ENCODE results near the gene SNX22. TPM values are rescaled to one million over a fixed set of nuclear protein-coding genes. Genes with fewer than 3 reads are reported as not detected.

Gene SNX22
- total RNA-seq, 1 donor: under 0.01 TPM

DNA sequence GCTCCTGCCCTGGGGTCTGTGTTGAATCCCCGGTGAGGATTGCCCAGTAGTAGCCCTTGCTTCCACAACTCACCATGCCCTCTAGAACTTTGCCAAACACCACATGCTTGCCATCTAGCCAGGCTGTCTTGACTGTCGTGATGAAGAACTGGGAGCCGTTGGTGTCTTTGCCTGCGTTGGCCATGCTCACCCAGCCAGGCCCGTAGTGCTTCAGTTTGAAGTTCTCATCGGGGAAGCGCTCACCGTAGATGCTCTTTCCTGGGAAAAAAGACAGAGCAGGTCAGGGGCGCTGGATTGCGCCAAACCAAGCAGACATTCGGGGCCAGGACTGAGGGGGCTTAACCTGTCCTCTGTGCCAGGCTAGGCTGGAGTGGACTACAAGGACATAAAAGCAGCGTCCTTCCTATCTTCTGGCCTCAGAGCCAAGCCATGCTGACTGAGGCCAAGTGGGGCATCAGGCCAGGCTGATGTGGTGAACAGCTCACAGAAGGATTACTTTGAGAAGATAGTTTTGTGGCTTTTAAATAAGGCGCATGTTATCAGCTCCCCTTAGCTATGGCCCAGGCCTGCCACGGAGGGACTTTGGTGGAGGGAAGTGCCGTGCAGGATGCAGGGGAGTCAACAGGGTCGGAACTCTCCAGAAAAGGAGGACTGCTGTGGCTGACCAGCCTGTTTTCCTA lies 5.3 kb downstream of the SNX22 start:
- TF ChIP-seq, protein P1, sequence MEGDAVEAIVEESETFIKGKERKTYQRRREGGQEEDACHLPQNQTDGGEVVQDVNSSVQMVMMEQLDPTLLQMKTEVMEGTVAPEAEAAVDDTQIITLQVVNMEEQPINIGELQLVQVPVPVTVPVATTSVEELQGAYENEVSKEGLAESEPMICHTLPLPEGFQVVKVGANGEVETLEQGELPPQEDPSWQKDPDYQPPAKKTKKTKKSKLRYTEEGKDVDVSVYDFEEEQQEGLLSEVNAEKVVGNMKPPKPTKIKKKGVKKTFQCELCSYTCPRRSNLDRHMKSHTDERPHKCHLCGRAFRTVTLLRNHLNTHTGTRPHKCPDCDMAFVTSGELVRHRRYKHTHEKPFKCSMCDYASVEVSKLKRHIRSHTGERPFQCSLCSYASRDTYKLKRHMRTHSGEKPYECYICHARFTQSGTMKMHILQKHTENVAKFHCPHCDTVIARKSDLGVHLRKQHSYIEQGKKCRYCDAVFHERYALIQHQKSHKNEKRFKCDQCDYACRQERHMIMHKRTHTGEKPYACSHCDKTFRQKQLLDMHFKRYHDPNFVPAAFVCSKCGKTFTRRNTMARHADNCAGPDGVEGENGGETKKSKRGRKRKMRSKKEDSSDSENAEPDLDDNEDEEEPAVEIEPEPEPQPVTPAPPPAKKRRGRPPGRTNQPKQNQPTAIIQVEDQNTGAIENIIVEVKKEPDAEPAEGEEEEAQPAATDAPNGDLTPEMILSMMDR (IDR thresholded peaks at IDR 0.05; ENCODE audit: insufficient read depth, low read depth, low read length): no peak
- DNase-seq (ENCODE audit: low read depth): no peak
- no peak overlapping the region for H3K4me3 ChIP-seq (ENCODE audit: low read depth, low read length)

DNA sequence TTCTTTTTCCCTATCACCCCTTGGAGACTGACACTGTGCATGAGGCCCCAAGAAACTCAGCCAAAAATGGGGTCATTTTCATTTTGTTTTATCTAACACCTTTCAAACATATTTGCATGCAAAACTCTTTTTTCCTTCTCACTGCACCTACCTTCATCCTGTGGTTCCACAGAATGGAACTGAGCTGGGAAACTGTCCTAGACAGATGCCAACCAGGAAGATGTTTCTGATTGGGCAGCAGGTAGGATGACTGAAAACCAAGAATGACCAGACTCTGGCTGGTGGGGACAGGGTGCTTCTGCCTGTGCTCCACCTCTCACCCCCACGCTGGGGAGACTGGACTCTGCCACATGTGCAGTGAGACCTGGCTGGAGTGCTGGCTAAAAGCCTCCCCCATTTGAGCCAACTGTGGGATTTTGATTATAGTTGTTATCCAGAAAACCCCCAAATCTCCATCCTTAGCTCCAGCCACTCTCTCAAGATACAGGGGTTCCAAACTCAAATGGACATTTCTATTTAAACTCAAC lies 6.1 kb downstream of the SNX22 start:
- TF ChIP-seq, protein P1 (IDR thresholded peaks at IDR 0.05; ENCODE audit: insufficient read depth, low read depth, low read length): no peak
- DNase-seq (ENCODE audit: low read depth): no peak
- no peak overlapping the region for H3K4me3 ChIP-seq (ENCODE audit: low read depth, low read length)

DNA sequence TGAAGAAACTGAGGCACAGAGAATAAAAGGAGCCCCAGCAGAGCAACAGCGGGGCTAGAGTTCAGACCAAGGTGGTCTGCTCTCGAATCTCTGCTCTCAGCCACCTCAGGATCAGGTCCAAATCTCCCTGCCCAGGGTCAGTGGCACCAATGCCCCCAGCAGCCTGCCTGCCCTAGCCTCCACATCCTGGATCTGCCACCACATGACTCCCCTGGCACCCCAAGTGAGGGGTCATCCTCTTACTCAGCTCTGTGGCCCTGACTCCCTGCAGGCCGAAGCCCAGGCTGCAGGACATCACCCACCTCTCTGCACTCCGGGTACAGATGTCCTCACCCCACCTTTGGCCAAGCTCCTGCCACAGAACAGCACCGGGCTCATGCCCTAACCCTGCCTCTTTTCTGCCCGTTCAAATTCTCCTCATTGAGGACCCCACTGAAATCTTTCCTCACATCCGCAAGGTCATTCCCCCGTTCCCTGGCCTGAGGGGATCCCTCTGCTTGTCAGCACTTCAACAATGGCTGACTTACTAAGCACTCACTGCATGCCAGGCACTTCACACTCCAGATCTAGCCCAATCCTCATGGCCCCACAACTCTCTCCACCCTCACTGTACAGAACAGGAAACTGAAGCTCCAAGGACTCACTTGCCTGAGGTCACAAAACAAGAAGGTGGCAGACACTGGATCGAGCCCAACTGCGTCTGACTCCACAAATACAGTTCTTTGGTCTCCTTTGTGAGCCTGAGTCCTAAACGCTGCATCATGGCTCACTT lies 7.0 kb downstream of the SNX22 start:
- H3K4me3 ChIP-seq (ENCODE audit: low read depth, low read length): no peak overlapping the region
- no peak for DNase-seq (ENCODE audit: low read depth)
- TF ChIP-seq, protein P1 (IDR thresholded peaks at IDR 0.05; ENCODE audit: insufficient read depth, low read depth, low read length): no peak

DNA sequence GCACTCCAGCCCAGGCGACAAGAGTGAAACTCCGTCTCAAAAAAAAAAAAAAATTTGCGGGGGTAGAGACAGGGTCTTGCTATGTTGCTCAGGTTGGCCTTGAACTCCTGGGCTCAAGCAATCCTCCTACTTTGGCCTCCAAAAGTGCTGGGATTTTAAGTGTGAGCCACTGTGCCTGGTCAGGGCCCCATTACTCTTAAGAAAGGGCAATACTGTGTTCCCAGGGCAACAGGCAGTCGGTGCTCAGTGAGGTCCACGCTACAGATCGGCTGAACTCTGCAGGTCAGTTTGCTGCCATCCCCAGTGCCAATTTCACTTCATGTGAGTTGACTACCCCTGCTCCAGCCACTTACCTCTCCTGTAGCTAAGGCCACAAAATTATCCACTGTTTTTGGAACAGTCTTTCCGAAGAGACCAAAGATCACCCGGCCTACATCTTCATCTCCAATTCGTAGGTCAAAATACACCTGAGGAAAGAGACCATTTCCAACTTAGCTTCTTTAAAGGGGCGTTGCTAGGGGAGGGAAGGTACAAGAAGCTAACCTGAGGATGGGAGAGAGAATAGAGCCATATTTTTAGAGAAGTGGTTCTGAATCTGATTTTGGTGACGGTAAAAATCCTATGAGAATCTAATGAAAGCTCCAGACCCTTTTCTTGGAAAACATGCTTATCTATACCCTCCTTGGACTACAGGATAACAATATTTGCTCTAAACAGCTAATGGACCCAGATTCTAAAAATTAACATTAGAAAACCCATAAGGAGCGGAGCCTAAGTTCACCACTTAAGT lies 10.4 kb downstream of the SNX22 start:
- H3K4me3 ChIP-seq (ENCODE audit: low read depth, low read length): peak overlapping the region; percentile 91
- TF ChIP-seq, protein P1 (IDR thresholded peaks at IDR 0.05; ENCODE audit: insufficient read depth, low read depth, low read length): no peak
- DNase-seq (ENCODE audit: low read depth): no peak

DNA sequence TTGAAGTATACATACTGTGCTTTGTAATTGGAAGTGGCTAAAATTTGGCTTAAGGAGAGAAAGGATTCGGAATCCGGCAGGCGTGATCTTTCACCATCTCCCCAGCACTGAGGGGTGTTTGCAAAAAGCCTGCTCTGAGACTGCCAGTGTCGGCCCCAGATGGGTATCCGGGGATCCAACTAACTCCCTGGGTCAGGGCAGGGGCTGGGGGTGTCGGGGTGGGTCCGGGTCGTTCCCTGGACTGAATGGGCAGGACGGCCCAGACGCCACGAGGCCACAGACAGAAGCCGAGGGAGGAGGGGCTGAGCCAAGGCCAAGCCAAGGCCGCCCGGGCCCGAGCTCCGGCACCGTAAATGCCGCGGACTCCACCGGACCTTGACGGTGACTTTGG lies 10.9 kb downstream of the SNX22 start:
- no peak for DNase-seq (ENCODE audit: low read depth)
- H3K4me3 ChIP-seq (ENCODE audit: low read depth, low read length): peak overlapping the region; percentile 91
- TF ChIP-seq, protein P1 (IDR thresholded peaks at IDR 0.05; ENCODE audit: insufficient read depth, low read depth, low read length): no peak

DNA sequence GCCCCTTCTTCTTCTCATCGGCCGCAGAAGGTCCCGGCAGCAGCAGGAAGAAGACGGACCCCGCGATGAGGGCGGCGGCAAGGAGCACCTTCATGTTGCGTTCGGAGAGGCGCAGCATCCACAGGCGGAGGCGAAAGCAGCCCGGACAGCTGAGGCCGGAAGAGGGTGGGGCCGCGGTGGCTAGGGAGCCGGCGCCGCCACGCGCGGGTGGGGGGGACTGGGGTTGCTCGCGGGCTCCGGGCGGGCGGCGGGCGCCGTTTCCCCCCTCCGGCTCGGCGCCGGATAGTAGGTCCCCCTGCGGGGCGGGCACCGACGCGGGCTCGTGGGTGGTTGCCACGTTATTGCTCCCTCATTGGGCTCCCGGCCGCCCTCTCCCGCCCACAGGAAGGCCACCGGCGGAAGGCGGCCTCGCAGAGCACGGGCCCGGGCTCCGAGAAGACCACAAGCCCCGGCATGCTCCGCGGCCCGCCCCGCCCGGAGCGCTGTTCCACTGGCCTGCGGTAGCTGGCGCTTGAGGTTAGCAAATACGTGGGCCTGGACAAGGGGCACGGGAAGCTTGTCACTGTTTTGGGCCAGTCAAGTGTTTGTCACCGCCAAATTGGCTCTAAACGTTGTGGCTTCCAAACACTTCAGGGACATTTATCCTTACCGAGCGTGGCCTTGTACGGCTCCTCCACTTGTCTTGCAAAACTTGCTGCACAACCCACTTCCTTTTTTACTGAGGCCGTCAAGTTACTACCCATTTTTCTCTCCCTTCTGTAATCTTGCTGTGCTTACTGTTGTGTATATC lies 11.5 kb downstream of the SNX22 start, which contains the start of gene PPIB:
Gene PPIB (minus strand): TSS at position 154 of the 790 bp plus-strand sequence. CDS start 36 bp downstream, at position 118.
- peak; percentile 98 for DNase-seq (ENCODE audit: low read depth)
- TF ChIP-seq, protein P1 (IDR thresholded peaks at IDR 0.05; ENCODE audit: insufficient read depth, low read depth, low read length): peak; percentile 21
- peak within 1 kb of the TSS; percentile 91 for H3K4me3 ChIP-seq (ENCODE audit: low read depth, low read length)

All from fibroblast of villous mesenchyme (primary cell).